Mononuclear cell (primary cell): Measurements from ENCODE around the gene ACER3. TPM values are rescaled to one million over a fixed set of nuclear protein-coding genes. Genes with fewer than 3 reads are reported as not detected.
"Not testable (repeated sequence)": the region's sequence is repeated elsewhere in the genome, so short reads cannot be mapped to it uniquely, and the experiment has no call there.

Experiments used
- H3K27me3 ChIP-seq: 2 replicates; pipeline ENCODE4 v1.6.0; 2011; ENCODE audit warnings: low read length, control low read depth; ENCODE audit not compliant: insufficient read depth
- H3K4me1 ChIP-seq: 2 replicates; pipeline ENCODE4 v1.5.1; 2011; ENCODE audit warnings: mild to moderate bottlenecking, low read length, control low read depth; ENCODE audit not compliant: insufficient read depth
- H3K4me3 ChIP-seq: 2 replicates; pipeline ENCODE4 v1.5.1; 2011; ENCODE audit warnings: mild to moderate bottlenecking, low read length, moderate library complexity
- H3K9me3 ChIP-seq: 2 replicates; pipeline ENCODE4 v1.5.1; 2011; ENCODE audit warnings: low read depth, mild to moderate bottlenecking, control low read depth, low read length
- total RNA-seq: library from RNA; depleted of rRNA; stranded (reverse); fragments of >200 nt; gene quantifications from one replicate; pipeline ENCODE4 v1.2.3, GENCODE V29; 2012

Gene ACER3
- total RNA-seq, 1 donor = 13.6 TPM

DNA sequence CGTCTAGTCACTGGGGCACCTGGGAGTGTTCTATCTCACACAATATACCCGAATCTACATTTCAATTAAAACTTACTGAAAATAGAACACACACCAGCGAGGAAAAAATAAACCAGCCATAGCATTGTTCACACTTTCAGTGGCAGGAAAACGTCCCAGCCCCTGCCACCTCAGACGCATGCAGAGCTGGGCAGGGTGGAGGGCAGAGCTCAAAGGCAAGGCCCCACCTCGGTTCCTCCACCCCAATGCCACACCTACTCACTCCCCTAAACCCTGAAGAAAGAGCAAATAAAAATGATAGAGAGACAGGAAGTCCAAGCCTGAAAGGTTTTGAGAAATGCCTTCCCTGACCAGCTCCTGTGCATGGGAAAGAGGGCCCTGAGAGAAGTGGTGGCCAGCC is 188.3 kb downstream of the ACER3 start:
- Histone ChIP-seq H3K9me3 (no peaks in the 10 kb centered on the region), H3K4me1 (peaks cover 12% of the 10 kb centered on the region), H3K27me3 (peaks cover 18% of the 10 kb centered on the region), H3K4me3 (no peak overlapping the region)

DNA sequence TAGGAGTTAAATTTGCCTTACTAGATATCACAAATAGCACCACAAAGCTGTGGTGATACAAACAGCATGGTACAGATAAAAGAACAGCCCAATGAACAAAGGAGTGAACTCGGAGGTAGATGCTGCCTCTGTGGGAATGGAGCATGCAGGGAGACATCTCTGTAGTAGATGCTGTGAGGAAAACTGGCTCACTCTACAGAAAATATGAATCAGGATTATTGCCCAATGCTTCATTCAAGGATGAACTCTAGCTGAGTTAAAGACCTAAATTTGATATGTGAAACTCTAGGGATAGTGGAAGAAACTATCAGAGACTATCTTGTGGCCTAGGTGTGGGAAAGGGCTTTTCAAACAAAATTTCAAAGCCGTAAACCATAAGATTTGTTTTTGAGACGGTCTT is 190.8 kb downstream of the ACER3 start:
- peaks cover 6% of the 10 kb centered on the region for H3K4me1 ChIP-seq

DNA sequence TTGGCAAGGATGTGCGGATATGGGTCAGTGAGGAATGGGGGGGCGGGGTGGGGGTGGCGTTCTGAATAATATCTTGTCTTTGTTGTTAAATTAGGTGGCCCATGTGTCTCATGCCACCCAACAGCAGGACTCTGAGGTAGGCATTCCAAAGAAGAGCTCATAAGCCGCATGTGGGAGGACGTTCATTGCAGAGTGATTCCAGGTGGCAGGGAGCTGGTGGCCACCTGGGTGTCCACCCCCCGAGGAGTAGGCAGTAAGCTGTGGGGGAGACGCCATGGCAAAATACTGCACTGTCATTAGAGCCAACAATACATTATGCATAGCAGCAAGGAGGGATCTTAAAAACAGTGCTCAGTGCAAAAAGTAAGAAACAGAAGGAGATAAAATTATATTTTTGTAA is 191.8 kb downstream of the ACER3 start:
- no peaks in the 10 kb centered on the region for H3K27me3 ChIP-seq
- H3K4me3 ChIP-seq = no peak overlapping the region
- H3K4me1 ChIP-seq = peaks cover under 1% of the 10 kb centered on the region
- no peaks in the 10 kb centered on the region for H3K9me3 ChIP-seq

More for the DNA sequence above, 190.8 kb downstream of the ACER3 start:
- no peaks in the 10 kb centered on the region for H3K27me3 ChIP-seq
- H3K9me3 ChIP-seq = no peaks in the 10 kb centered on the region
- no peak overlapping the region for H3K4me3 ChIP-seq

DNA sequence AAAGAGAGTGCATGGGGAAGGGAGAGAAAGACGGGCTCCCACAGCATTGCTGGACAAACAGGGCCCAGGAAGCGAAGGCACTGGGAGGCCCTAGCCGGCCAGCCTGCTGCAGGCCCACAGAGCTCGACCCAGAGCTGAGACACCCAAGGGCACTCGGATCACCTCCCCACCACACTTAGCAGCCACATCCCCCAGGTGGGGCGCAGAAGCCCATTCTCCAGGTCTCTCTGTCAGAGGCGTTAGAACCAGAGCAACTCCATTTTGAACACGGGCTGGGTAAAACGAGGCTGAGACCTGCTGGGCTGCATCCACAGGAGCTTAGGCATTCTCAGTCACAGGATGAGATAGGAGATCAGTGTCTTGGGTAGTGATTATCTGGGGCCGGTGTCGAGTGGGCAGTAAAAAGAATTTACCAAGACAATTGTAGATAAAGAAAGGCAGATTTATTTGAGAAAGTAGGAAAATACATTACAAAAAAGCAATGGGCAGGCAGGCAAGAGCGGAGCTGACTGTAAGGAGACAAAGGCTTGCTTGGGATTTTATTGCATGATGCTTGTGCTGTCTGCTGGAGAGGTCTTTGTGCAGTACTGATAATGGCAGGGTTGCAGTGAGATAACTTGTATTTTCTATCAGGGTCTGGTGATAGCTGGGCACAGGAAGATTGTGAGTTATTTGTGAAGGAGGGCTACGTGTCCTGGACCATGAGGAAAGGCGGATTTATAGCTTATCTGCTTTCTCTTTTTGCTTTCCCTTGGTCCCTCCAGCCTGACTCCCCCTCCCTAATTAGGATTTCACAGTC is 192.7 kb downstream of the ACER3 start:
- Histone ChIP-seq H3K9me3 (no peaks in the 10 kb centered on the region), H3K27me3 (no peaks in the 10 kb centered on the region), H3K4me1 (no peaks in the 10 kb centered on the region), H3K4me3 (no peak overlapping the region)

DNA sequence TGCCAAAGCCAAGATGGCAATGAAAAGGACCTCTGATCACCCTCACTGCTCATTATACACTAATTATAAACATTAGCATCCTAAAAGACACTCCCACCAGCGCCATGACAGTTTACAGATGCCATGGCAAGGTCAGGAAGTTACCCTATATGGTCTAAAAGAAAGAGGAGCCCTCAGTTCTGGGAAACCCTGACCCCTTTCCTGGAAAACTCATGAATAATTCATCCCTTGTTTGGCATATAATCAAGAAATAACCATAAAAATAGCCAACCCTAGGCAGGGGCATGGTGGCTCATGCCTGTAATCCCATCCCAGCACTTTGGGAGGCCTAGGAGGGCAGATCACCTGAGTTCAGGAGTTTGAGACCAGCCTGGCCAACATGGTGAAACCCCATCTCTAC is 193.4 kb downstream of the ACER3 start:
- H3K9me3 ChIP-seq = no peaks in the 10 kb centered on the region
- H3K4me1 ChIP-seq = no peaks in the 10 kb centered on the region
- no peak overlapping the region for H3K4me3 ChIP-seq
- no peaks in the 10 kb centered on the region for H3K27me3 ChIP-seq

DNA sequence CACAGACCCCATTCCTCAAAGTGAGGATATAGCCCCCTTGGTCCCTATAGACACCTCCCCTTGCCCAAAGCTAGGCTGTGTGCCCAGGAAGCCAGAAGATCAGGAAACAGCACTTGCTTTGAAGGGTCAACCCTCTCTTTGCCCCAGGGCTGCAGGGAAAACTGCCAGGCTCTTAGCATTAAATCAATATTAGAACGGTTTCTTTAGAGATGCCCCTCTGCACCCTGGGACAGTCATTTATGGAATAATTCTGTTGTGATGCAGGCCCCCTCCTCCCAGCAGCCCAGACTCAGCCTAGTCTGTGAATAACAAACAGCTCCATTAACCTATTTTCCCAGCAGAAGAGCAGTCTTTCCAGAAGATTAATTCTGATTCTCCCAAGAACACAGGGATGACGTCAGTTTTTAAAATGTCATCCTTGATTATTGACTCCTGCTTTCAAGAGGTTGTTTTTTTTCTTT is 194.4 kb downstream of the ACER3 start:
- no peaks in the 10 kb centered on the region for H3K4me1 ChIP-seq

DNA sequence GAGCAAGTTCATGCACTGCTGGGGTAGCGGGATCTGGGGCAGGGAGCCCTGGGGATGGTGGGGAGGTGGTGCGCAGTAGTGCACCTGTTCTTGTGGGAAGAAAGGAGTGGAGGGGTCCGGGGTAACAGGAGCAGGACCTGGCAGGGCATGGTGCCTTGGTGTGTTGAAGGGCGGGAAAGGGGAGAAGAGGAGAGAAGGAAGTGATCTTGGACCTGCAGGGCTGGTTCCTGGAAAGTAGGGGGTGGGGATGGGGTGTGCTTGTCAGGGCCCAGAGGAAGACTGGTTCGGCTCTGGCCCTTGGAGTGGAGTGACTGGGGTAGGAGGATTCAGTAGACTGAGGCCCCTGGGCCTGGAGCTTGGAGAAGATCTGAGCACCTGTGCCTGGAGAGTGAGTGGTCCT is 195.2 kb downstream of the ACER3 start:
- no peaks in the 10 kb centered on the region for H3K9me3 ChIP-seq
- H3K27me3 ChIP-seq = no peaks in the 10 kb centered on the region
- H3K4me1 ChIP-seq = no peaks in the 10 kb centered on the region
- H3K4me3 ChIP-seq = no peak overlapping the region

More for the DNA sequence above, 194.4 kb downstream of the ACER3 start:
- Histone ChIP-seq H3K27me3 (no peaks in the 10 kb centered on the region), H3K9me3 (no peaks in the 10 kb centered on the region), H3K4me3 (no peak overlapping the region)

DNA sequence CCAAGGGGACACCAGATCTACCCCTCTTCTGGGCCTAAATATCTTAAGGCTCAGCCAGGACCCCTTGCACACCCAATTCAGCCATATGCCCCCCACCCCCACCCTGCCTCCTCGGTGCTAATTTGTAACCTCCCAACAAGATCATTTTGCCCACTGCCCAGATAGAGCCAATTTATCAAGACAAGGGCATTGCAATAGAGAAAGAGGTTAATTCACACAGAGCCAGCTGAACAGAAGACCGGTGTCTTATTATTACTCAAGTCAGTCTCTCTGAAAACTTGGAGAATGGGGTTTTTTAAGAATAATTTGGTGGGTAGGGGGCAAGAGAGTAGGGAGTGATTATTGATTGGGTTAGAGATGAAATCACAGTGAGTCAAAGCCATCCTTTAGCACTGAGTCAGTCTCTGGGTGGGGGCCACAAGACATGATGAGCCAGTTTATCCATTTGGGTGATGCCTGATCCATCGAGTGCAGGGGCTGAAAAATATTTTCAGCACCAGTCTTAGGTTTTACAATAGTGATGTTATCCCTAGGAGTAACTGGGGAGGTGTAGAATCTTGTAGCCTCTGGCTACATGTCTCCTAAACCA is 196.2 kb downstream of the ACER3 start:
- H3K27me3 ChIP-seq = no peaks in the 10 kb centered on the region
- H3K4me3 ChIP-seq = no peak overlapping the region
- no peaks in the 10 kb centered on the region for H3K9me3 ChIP-seq
- H3K4me1 ChIP-seq = no peaks in the 10 kb centered on the region

DNA sequence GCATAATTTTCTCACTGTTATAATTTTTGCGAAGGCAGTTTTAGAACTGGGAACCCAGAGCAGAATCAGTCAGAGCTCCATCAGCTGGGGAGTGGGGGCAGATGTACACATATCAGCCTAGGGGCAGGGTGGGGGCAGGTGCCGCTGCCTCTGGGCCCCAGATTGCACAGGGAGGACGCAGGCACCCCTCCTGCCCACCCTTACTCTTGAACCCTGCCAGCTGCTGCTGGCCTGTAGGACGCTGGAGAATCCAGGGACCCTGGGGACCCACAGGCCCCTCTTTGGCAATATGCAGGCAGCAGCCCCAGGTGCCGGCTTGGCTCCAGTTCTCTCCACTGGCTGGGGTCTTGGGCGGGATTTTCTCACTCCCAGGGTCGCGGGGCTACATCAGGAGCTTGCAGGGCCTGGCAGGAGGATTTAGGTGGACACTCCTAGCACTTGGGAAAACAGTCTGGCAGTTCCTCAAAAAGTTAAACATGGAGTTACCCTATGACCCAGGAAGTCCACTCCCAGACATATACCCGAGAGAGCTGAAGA is 197.3 kb downstream of the ACER3 start:
- Histone ChIP-seq H3K4me1 (no peaks in the 10 kb centered on the region), H3K27me3 (no peaks in the 10 kb centered on the region), H3K4me3 (no peak overlapping the region), H3K9me3 (no peaks in the 10 kb centered on the region)

DNA sequence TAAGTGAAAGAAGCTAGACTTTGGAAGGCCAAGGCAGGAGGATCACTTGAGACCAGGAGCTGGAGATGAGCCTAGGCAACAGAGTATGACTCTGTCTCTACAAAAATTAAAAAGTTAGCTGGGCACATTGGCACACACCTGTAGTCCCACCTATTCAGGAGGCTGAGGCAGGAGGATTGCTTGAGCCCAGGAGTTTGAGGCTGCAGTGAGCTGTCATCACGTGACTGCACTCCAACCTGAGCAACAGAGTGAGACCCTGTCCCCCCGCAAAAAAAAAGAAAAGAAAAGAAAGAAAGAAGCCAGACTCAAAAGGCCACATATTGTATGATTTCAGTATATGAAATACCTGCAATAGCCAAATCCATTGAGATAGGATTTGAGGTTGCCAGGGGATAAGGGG is 198.2 kb downstream of the ACER3 start:
- Histone ChIP-seq H3K9me3 (no peaks in the 10 kb centered on the region), H3K4me3 (no peak overlapping the region), H3K27me3 (no peaks in the 10 kb centered on the region), H3K4me1 (no peaks in the 10 kb centered on the region)

DNA sequence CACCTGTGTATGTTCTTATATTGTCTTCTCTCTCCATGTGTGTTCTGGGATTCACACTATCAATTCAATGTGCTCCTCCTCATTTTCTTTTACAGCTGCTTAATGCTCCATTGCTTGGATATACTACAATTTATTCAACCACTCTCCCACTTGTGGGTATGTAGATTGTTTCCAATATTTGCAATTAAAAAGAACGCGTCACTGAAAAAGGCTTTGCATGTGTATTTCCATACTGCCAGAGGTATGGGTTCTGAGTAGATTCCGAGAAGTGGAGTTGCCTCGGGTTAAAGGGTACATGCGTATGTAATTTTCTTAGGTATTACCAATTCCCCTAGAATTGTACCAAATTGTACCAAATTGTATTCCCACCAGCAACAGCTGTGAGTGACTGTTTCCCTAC is 199.1 kb downstream of the ACER3 start:
- Histone ChIP-seq H3K4me1 (no peaks in the 10 kb centered on the region), H3K9me3 (no peaks in the 10 kb centered on the region), H3K4me3 (no peak overlapping the region)

DNA sequence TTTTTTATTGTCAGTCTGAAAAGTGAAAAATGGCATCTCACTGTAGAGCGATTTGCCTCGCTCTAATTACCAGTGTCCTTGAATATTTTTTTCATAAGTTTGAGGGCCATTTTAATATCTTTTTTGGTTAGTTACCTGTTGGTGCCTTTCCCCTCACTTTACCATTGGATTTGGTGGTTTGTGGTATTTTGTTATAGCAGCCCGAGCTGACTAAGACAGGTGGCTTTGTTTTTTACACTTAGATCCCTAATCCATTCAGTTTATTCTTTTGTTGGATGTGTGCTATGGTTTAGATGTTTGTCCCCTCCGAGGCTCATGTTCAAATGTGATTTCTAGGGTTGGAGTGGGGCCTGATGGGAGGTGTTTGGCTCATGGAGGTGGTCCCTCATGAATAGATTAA is 199.5 kb downstream of the ACER3 start:
- no peaks in the 10 kb centered on the region for H3K4me1 ChIP-seq
- H3K27me3 ChIP-seq = no peaks in the 10 kb centered on the region
- no peak overlapping the region for H3K4me3 ChIP-seq
- H3K9me3 ChIP-seq = no peaks in the 10 kb centered on the region

More for the DNA sequence above, 199.1 kb downstream of the ACER3 start:
- H3K27me3 ChIP-seq = no peaks in the 10 kb centered on the region

DNA sequence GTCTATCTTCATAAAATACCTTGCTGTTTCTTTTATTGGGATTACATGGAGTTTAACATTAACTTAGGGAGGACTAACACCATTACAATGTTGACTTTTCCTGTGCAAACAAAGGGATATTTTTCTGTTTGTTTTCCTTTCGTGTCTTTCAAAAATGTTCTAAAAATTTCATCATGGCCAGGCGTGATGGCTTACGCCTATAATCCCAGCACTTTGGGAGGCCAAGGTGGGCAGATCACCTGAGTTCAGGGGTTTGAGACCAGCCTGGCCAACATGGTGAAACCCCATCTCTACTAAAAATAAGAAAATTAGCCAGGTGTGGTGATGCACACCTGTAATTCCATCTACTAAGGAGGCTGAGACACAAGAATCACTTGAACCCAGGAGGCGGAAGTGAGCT is 200.5 kb downstream of the ACER3 start:
- H3K4me1 ChIP-seq = not testable (repeated sequence)

DNA sequence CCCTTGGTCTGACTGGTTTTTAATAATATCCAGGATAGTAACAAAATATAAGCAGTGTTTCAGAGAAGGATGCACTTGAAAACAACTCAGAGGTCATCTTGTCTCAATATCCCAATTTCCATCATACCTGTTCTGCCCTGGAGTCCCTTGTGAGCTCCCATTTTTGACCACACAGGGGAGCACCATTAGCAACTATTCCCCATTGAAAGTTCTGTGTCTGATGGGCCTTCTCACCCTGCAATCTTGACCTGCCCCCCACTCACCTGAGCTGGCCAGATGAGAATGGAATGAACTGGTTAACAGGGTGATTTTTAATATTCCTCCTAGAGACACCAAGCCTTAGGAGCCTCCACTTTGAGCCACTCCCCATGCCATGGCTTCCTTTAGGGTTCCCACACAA is 202.2 kb downstream of the ACER3 start:
- H3K9me3 ChIP-seq = no peaks in the 10 kb centered on the region
- H3K4me3 ChIP-seq = no peak overlapping the region
- H3K4me1 ChIP-seq = peaks cover 12% of the 10 kb centered on the region
- H3K27me3 ChIP-seq = no peaks in the 10 kb centered on the region

More for the DNA sequence above, 200.5 kb downstream of the ACER3 start:
- not testable (repeated sequence) for H3K9me3 ChIP-seq, H3K27me3 ChIP-seq, H3K4me3 ChIP-seq

DNA sequence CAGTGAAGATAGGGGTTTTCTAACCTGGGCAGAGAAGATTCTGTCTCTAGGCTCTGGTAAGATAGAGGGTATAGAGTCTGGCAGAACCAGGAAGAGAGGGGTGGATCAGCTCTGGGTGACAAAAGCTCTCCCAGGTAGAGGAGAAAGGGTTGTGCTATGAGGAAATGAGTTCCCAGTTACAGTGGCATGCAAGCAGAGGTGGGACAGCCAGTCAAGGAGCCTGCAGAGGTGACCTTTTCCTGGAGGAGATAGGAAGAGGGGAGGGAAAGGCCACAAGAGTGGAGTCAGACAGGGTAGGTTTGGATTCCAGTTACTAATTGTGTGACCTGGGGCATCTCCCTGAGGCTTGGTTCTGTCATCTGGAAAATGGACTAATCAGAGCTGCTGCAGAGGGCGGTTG is 202.7 kb downstream of the ACER3 start:
- no peak overlapping the region for H3K4me3 ChIP-seq
- H3K9me3 ChIP-seq = no peaks in the 10 kb centered on the region
- peaks cover 12% of the 10 kb centered on the region for H3K4me1 ChIP-seq
- no peaks in the 10 kb centered on the region for H3K27me3 ChIP-seq
